SK-N-MC (cell line): ENCODE measurements around the gene RPL7L1.

Experiments used
- EZH2 ChIP-seq: fragments of 200-600 bp; sonication (generic); IDR thresholded peaks from one replicate; pipeline ENCODE4 v1.6.1; 2017; ENCODE audit warnings: antibody characterized with exemption
- FOXP2 ChIP-seq: optimal IDR thresholded peaks from 2 replicates; pipeline ENCODE3; 2011; ENCODE audit warnings: mild to moderate bottlenecking, moderate library complexity; ENCODE audit not compliant: insufficient read depth; ENCODE audit errors: extremely low read length, control extremely low read depth
- POLR2AphosphoS5 ChIP-seq: IDR thresholded peaks from 2 replicates; pipeline ENCODE4 v1.6.1; 2012; ENCODE audit warnings: mild to moderate bottlenecking, low read depth, low read length, borderline replicate concordance

GRCh38 chr6:42877695-42878094 is 1.7 kb upstream of the RPL7L1 start:
- TF ChIP-seq POLR2AphosphoS5: no peak
- no peak for TF ChIP-seq EZH2
- no peak for TF ChIP-seq FOXP2
